GM12875 (cell line): ENCODE measurements around the gene PTGES3.

ENCODE experiments used
- H3K4me3 ChIP-seq: one replicate; pipeline ENCODE4 v1.5.1; 2011; ENCODE audit warnings: low read depth, low read length, control low read depth
- TF ChIP-seq, protein P1 (sequence below): IDR thresholded peaks from 2 replicates; pipeline ENCODE4 v1.5.1; 2011; ENCODE audit warnings: low read depth, mild to moderate bottlenecking, control low read depth, inconsistent platforms, low read length, moderate library complexity, borderline replicate concordance; ENCODE audit not compliant: insufficient read depth

PTGES3 gene

DNA sequence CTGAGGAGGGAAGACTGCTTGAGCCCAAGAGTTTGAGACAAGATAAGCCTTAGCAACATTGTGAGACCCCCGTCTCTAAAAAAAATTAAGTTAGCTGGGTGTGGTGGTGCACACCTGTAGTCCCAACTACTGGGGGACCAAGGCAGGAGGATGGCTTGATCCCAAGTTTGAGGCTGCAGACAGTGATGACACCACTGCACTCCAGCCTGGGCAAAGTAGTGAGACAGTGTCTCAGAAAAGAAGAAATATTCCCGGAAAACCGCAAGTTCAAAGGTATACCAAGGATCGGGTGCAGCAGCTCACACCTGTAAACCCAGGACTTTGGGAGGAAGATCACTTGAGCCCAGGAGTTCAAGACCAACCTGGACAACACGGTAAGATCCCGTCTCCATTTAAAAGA is 5.8 kb downstream of the PTGES3 start:
- TF ChIP-seq, protein P1, sequence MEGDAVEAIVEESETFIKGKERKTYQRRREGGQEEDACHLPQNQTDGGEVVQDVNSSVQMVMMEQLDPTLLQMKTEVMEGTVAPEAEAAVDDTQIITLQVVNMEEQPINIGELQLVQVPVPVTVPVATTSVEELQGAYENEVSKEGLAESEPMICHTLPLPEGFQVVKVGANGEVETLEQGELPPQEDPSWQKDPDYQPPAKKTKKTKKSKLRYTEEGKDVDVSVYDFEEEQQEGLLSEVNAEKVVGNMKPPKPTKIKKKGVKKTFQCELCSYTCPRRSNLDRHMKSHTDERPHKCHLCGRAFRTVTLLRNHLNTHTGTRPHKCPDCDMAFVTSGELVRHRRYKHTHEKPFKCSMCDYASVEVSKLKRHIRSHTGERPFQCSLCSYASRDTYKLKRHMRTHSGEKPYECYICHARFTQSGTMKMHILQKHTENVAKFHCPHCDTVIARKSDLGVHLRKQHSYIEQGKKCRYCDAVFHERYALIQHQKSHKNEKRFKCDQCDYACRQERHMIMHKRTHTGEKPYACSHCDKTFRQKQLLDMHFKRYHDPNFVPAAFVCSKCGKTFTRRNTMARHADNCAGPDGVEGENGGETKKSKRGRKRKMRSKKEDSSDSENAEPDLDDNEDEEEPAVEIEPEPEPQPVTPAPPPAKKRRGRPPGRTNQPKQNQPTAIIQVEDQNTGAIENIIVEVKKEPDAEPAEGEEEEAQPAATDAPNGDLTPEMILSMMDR = no peak
- no peak overlapping the region for H3K4me3 ChIP-seq

DNA sequence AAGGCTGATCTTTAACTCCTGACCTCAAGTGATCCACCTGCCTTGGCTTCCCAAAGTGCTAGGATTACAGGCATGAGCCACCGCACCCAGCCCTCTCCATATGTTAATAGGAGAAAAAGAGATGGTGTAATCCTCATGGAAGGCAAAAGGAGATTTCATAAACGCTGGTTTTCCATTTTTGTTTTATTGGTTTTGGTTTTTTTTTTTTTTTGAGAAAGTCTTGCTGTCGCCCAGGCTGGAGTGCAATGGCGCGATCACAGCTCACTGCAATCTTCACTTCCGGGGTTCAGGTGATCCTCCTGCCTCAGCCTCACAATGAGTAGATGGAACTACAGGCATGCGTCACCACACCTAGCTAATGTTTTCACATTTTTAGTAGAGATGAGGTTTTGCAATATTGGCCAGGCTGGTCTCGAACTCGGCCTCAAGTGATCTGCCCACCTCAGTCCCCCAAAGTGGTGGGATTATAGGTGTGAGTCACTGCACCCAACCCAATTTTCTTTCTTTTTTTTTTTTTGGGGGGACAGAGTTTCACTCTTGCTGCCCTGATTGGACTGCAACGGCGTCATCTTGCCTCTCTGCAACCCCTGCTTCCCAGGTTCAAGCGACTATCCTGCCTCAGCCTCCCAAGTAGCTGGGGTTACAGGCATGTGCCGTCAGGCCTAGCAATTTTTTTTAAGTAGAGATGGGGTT is 8.1 kb downstream of the PTGES3 start:
- TF ChIP-seq, protein P1 = no peak
- H3K4me3 ChIP-seq = no peak overlapping the region

DNA sequence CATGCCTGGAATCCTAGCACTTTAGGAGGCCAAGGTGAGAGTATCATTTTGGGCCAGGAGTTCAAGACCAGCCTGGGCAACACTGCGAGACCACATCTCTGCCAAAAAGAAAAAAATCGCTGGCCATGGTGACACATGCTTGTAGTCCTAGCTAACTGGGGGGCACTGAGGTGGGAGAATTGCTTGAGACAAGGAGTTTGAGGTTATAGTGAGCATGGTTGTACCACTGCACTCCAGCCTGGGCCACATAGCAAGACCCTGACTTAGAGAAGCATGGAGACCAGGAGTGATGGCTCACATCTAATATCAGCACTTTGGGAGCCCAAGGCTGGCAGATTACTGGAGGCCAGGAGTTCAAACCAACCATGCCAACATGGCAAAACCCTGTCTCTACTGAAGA is 9.2 kb downstream of the PTGES3 start:
- TF ChIP-seq, protein P1 = no peak
- H3K4me3 ChIP-seq = no peak overlapping the region

DNA sequence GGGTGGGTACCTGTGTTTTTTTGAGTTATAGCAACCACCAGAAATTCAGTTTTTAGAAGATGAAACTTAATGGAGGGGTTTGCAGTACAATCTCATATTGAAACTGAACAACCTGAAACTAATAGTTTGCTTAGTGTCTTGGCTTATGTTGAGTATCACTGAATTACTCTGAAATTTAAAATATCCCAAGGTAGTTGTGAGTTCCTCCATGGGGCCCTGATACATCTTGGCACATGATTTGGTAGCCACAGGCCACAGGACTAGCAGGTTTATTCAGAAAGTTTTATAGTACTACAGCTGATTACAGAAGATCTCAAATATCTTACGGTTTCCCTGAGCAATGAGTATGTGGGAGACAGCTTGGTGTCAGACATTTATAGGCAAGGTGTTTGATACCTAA is 10.4 kb downstream of the PTGES3 start:
- H3K4me3 ChIP-seq = no peak overlapping the region
- TF ChIP-seq, protein P1 = no peak

DNA sequence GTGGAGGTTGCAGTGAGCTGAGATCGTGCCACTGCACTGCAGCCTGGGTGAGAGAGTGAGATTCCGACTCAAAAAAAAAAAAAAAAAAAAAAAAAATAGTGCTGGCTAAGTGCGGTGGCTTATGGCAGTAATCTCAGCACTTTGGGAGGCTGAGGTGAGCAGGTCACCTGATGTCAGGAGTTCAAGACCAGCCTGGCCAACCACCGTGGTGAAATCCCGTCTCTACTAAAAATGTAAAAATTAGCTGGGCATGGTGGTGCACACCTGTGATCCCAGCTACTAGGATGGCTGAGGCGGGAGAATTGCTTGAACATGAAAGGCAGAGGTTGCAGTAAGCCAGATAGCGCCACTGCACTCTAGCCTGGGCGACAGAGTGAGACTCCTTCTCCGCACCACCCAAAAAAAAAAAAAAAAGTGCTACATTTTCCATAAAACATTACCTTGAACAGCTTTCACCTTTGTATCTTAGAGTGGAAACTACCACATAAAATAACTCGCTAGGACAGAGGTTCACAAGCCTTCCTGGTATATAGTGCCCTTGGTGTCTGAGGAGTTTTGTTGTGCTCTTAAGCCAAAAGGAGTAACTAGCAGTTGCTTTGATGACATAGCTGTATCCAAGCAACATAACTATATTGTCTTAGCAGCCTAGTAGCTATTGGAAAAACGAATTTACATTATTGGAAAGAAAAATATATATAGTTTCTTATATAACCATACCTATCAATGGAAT is 11.1 kb downstream of the PTGES3 start:
- TF ChIP-seq, protein P1 = no peak
- no peak overlapping the region for H3K4me3 ChIP-seq

DNA sequence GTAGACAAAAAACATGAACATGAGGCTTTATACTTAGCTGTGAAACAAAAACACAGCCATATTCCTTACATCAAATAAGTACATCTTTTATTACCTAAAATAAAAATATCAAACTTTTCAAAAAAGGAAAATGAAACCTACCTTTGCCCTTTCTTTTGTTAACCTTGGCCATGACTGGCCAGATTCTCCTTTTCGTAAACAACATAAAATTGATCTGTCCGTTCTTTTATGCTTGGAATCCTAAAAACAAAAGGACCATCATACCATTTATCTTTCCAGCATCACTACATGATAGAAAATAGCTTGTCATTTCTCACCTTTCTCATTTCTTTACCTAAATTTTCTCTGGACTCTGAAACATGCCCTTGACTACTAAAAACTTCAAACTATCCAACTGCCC is 16.5 kb downstream of the PTGES3 start:
- H3K4me3 ChIP-seq = no peak overlapping the region
- TF ChIP-seq, protein P1 = no peak

DNA sequence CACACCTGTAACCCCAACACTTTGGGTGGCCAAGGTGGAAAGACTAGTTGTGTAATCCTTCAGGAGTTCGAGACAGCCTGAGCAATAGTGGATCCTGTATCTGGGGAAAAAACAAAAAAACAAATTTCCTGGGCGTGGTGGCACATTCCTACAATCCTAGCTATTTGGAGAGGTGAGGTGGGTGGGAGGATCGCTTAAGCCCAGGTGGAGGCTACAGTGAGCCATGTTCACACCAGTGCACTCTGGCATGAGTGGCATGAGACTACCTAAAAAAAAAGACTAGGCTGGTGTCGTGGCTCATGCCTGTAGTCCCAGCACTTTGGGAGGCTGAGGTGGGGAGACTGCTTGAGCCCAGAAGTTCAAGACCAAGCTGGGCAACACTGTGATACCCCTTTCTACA is 17.2 kb downstream of the PTGES3 start:
- H3K4me3 ChIP-seq = no peak overlapping the region
- TF ChIP-seq, protein P1 = no peak
